ENCODE measurements around the gene C11orf16.
"Not testable (repeated sequence)": the region's sequence is repeated elsewhere in the genome, so short reads cannot be mapped to it uniquely, and the experiment has no call there.

Gene C11orf16

GRCh38 chr11:8956860-8957259, 24.1 kb upstream of the C11orf16 start:
- no peaks in the 10 kb centered on the region for H3K9me3 Mint-ChIP-seq
- H3K27me3 Mint-ChIP-seq (ENCODE audit: low read depth) = no peaks in the 10 kb centered on the region

GRCh38 chr11:8948886-8949285, 16.1 kb upstream of the C11orf16 start:
- H3K4me1 Mint-ChIP-seq (ENCODE audit: low read depth) = peaks cover 4% of the 10 kb centered on the region
- H3K27me3 Mint-ChIP-seq (ENCODE audit: low read depth) = peaks cover 4% of the 10 kb centered on the region
- peaks cover 42% of the 10 kb centered on the region for H3K36me3 Mint-ChIP-seq (ENCODE audit: low read depth)
- DNase-seq (ENCODE audit: low spot score) = no peak
- no peak overlapping the region for H3K27ac Mint-ChIP-seq
- H3K9me3 Mint-ChIP-seq = no peaks in the 10 kb centered on the region
- no peak overlapping the region for H3K4me3 Mint-ChIP-seq

More at GRCh38 chr11:8956860-8957259, 24.1 kb upstream of the C11orf16 start:
- H3K4me1 Mint-ChIP-seq (ENCODE audit: low read depth) = peaks cover 20% of the 10 kb centered on the region
- DNase-seq (ENCODE audit: low spot score) = no peak
- H3K27ac Mint-ChIP-seq = no peak overlapping the region
- H3K4me3 Mint-ChIP-seq = no peak overlapping the region
- H3K36me3 Mint-ChIP-seq (ENCODE audit: low read depth) = peaks cover 35% of the 10 kb centered on the region

- Mint-ChIP-seq H3K36me3 (ENCODE audit: low read depth) (peaks cover 29% of the 10 kb centered on the region), H3K27me3 (ENCODE audit: low read depth) (peaks cover 9% of the 10 kb centered on the region), H3K4me3 (no peak overlapping the region), H3K4me1 (ENCODE audit: low read depth) (peaks cover 4% of the 10 kb centered on the region), H3K27ac (no peak overlapping the region), H3K9me3 (no peaks in the 10 kb centered on the region)
- no peak for DNase-seq (ENCODE audit: low spot score)
Measured at GRCh38 chr11:8947230-8947943, 14.6 kb upstream of the C11orf16 start.

GRCh38 chr11:8942518-8943066, 9.8 kb upstream of the C11orf16 start, which contains the start of gene ASCL3:
Gene ASCL3 (minus strand): TSS chr11:8943016. CDS start chr11:8938161, 4,855 bp downstream.
- no peak within 1 kb of the TSS for H3K27ac Mint-ChIP-seq
- H3K4me3 Mint-ChIP-seq = no peak within 1 kb of the TSS

GRCh38 chr11:8941341-8942103, 8.8 kb upstream of the C11orf16 start:
- DNase-seq (ENCODE audit: low spot score) = no peak
- H3K36me3 Mint-ChIP-seq (ENCODE audit: low read depth) = no peaks in the 10 kb centered on the region
- no peak overlapping the region for H3K4me3 Mint-ChIP-seq
- no peaks in the 10 kb centered on the region for H3K9me3 Mint-ChIP-seq
- no peak overlapping the region for H3K27ac Mint-ChIP-seq
- H3K4me1 Mint-ChIP-seq (ENCODE audit: low read depth) = no peaks in the 10 kb centered on the region
- H3K27me3 Mint-ChIP-seq (ENCODE audit: low read depth) = peaks cover 22% of the 10 kb centered on the region

More at GRCh38 chr11:8942518-8943066, 9.8 kb upstream of the C11orf16 start, which contains the start of gene ASCL3:
- Mint-ChIP-seq H3K4me1 (ENCODE audit: low read depth) (peaks cover 2% of the 10 kb centered on the region), H3K36me3 (ENCODE audit: low read depth) (peaks cover 7% of the 10 kb centered on the region), H3K9me3 (no peaks in the 10 kb centered on the region), H3K27me3 (ENCODE audit: low read depth) (peaks cover 22% of the 10 kb centered on the region)
- DNase-seq (ENCODE audit: low spot score) = no peak

- Mint-ChIP-seq H3K27ac (no peak overlapping the region), H3K4me1 (ENCODE audit: low read depth) (no peaks in the 10 kb centered on the region), H3K36me3 (ENCODE audit: low read depth) (no peaks in the 10 kb centered on the region), H3K4me3 (no peak overlapping the region), H3K9me3 (no peaks in the 10 kb centered on the region), H3K27me3 (ENCODE audit: low read depth) (peaks cover 15% of the 10 kb centered on the region)
- no peak for DNase-seq (ENCODE audit: low spot score)
Measured at GRCh38 chr11:8937659-8938058, 4.9 kb upstream of the C11orf16 start.

GRCh38 chr11:8937159-8937558, 4.4 kb upstream of the C11orf16 start:
- no peaks in the 10 kb centered on the region for H3K36me3 Mint-ChIP-seq (ENCODE audit: low read depth)
- H3K4me1 Mint-ChIP-seq (ENCODE audit: low read depth) = no peaks in the 10 kb centered on the region
- H3K27ac Mint-ChIP-seq = no peak overlapping the region
- no peaks in the 10 kb centered on the region for H3K9me3 Mint-ChIP-seq
- no peak overlapping the region for H3K4me3 Mint-ChIP-seq
- H3K27me3 Mint-ChIP-seq (ENCODE audit: low read depth) = peaks cover 11% of the 10 kb centered on the region
- DNase-seq (ENCODE audit: low spot score) = no peak

GRCh38 chr11:8935789-8936188, 3.0 kb upstream of the C11orf16 start:
- not testable (repeated sequence) for H3K9me3 Mint-ChIP-seq; H3K27ac Mint-ChIP-seq; DNase-seq (ENCODE audit: low spot score); H3K4me1 Mint-ChIP-seq (ENCODE audit: low read depth); H3K27me3 Mint-ChIP-seq (ENCODE audit: low read depth); H3K4me3 Mint-ChIP-seq; H3K36me3 Mint-ChIP-seq (ENCODE audit: low read depth)

GRCh38 chr11:8934742-8935488, 2.2 kb upstream of the C11orf16 start:
- H3K36me3 Mint-ChIP-seq (ENCODE audit: low read depth) = no peaks in the 10 kb centered on the region
- no peaks in the 10 kb centered on the region for H3K4me1 Mint-ChIP-seq (ENCODE audit: low read depth)
- H3K4me3 Mint-ChIP-seq = no peak overlapping the region
- H3K27me3 Mint-ChIP-seq (ENCODE audit: low read depth) = no peaks in the 10 kb centered on the region
- no peak overlapping the region for H3K27ac Mint-ChIP-seq
- H3K9me3 Mint-ChIP-seq = no peaks in the 10 kb centered on the region
- no peak for DNase-seq (ENCODE audit: low spot score)

GRCh38 chr11:8933931-8934330, 1.2 kb upstream of the C11orf16 start:
- Mint-ChIP-seq H3K27ac (no peak overlapping the region), H3K9me3 (no peaks in the 10 kb centered on the region), H3K27me3 (ENCODE audit: low read depth) (no peaks in the 10 kb centered on the region), H3K4me1 (ENCODE audit: low read depth) (no peaks in the 10 kb centered on the region), H3K4me3 (no peak overlapping the region), H3K36me3 (ENCODE audit: low read depth) (no peaks in the 10 kb centered on the region)
- no peak for DNase-seq (ENCODE audit: low spot score)

- H3K4me3 Mint-ChIP-seq = no peak overlapping the region
- H3K27me3 Mint-ChIP-seq (ENCODE audit: low read depth) = no peaks in the 10 kb centered on the region
- no peaks in the 10 kb centered on the region for H3K9me3 Mint-ChIP-seq
- no peaks in the 10 kb centered on the region for H3K4me1 Mint-ChIP-seq (ENCODE audit: low read depth)
- H3K27ac Mint-ChIP-seq = no peak overlapping the region
- no peaks in the 10 kb centered on the region for H3K36me3 Mint-ChIP-seq (ENCODE audit: low read depth)
- DNase-seq (ENCODE audit: low spot score) = no peak
Measured at GRCh38 chr11:8930456-8931175, 2.1 kb downstream of the C11orf16 start.

- no peak for DNase-seq (ENCODE audit: low spot score)
Measured at GRCh38 chr11:8928981-8929615, 3.6 kb downstream of the C11orf16 start.

GRCh38 chr11:8928205-8928604, 4.5 kb downstream of the C11orf16 start:
- no peaks in the 10 kb centered on the region for H3K27me3 Mint-ChIP-seq (ENCODE audit: low read depth)
- H3K36me3 Mint-ChIP-seq (ENCODE audit: low read depth) = no peaks in the 10 kb centered on the region
- H3K4me3 Mint-ChIP-seq = no peak overlapping the region
- H3K4me1 Mint-ChIP-seq (ENCODE audit: low read depth) = no peaks in the 10 kb centered on the region
- H3K9me3 Mint-ChIP-seq = no peaks in the 10 kb centered on the region
- H3K27ac Mint-ChIP-seq = no peak overlapping the region
- no peak for DNase-seq (ENCODE audit: low spot score)

More at GRCh38 chr11:8928981-8929615, 3.6 kb downstream of the C11orf16 start:
- no peak overlapping the region for H3K4me3 Mint-ChIP-seq
- no peaks in the 10 kb centered on the region for H3K27me3 Mint-ChIP-seq (ENCODE audit: low read depth)
- no peak overlapping the region for H3K27ac Mint-ChIP-seq
- H3K36me3 Mint-ChIP-seq (ENCODE audit: low read depth) = no peaks in the 10 kb centered on the region
- H3K9me3 Mint-ChIP-seq = no peaks in the 10 kb centered on the region
- no peaks in the 10 kb centered on the region for H3K4me1 Mint-ChIP-seq (ENCODE audit: low read depth)

All from T-helper 2 cell treated with Interferon-gamma antibody and Interleukin-4, amounts not matched to agents 5 μg/mL and 100 μg/mL, for 36 hours (primary cell).